ENCODE results near the gene TRAF2. TPM values are rescaled to one million over a fixed set of nuclear protein-coding genes. Genes with fewer than 3 reads are reported as not detected.

The TRAF2 gene
- total and polyA plus RNA-seq, 2 of the 8 experiments (the other 6 are each of a cell fraction or from before 2014, with no cell fraction given) = 26.9 to 50.2 TPM

DNA sequence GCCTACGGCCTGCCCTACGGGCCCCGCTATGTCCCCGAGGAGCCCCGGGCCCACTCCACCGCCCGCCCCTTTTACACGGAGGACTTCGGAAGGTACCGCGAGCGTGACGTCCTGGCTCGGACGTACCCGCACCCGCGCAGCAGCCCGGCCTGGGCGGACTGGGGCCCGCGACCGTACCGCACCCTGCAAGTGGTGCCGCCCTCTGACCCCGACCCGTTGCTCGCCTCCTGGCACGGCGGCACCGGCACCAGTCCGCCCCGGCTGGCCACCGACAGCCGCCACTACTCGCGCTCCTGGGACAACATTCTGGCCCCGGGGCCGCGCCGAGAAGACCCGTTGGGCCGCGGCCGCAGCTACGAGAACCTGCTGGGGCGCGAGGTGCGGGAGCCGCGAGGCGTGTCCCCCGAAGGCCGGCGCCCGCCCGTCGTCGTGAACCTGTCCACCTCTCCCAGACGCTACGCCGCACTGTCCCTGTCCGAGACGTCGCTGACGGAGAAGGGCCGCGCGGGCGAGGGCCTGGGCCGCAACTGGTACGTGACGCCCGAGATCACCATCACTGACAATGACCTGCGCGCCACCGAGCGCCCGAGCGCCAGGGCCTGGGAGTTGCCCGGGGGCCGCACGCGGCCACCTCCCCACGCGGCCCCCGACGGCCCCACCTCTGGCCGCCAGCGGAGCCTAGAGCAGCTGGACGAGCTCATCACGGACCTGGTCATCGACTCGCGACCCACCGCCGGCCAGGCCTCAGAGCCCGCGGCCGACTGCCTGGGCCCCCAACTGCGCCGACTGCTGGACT lies 40.7 kb upstream of the TRAF2 start:
- no peak overlapping the region for H3K9ac ChIP-seq (replicated peaks in 1 of 4; ENCODE audit: extremely low read depth in 1 of 4, low read depth in 3 of 4, low read length in 3 of 4)
- WGBS, 2 experiments (ENCODE audit: extremely low coverage in 1 of 2, insufficient coverage in 1 of 2, insufficient read length in 1 of 2, insufficient replicate concordance in 2 of 2, low coverage in 1 of 2, low lambda C conversion rate in 2 of 2, missing lambda C conversion rate in 1 of 2) = 80% methylated on average over 55 of the region's 102 CpGs; no CpG with 5 or more reads in 1 of the 2 experiments
- no peak overlapping the region for H4K91ac ChIP-seq (replicated peaks; ENCODE audit: insufficient read length, low read length)
- H3K18ac ChIP-seq (ENCODE audit: extremely low read depth, low read length) = no peak overlapping the region
- H3K4me1 ChIP-seq (replicated peaks in 1 of 4; ENCODE audit: control insufficient read depth in 3 of 4, insufficient read depth in 4 of 4, low read length in 3 of 4) = peaks cover 5 to 36% (median 21%) of the 10 kb centered on the region in 4 experiments
- H2BK120ac ChIP-seq (replicated peaks; ENCODE audit: low read depth, low read length) = no peak overlapping the region
- H3K27ac ChIP-seq (ENCODE audit: low read depth, low read length) = no peak overlapping the region
- no peak overlapping the region for H2BK15ac ChIP-seq (ENCODE audit: low read length)
- peak overlapping the region; percentile 75 to 94; a peak in 3 of 4 replicates for H3K4me2 ChIP-seq (ENCODE audit: insufficient read depth in 1 of 2, low read depth in 2 of 2, low read length in 2 of 2)
- H3K79me1 ChIP-seq (ENCODE audit: low read depth, low read length) = no peaks in the 10 kb centered on the region; the same call in 1 of the 2 replicates
- H3K4me3 ChIP-seq (ENCODE audit: extremely low read depth in 1 of 4, insufficient read depth in 2 of 4, low read depth in 3 of 4, low read length in 4 of 4) = peak overlapping the region in 1 of 4 experiments; percentile 42; a peak in 3 of 8 replicates
- no peak overlapping the region for H3K4ac ChIP-seq (replicated peaks; ENCODE audit: insufficient read length, low read depth, low read length)
- H3K14ac ChIP-seq (ENCODE audit: insufficient read length) = no peak overlapping the region
- peaks cover 8 to 10% of the 10 kb centered on the region in 2 experiments for H4K20me1 ChIP-seq (replicated peaks in 1 of 2; ENCODE audit: control insufficient read depth in 1 of 2, insufficient read depth in 2 of 2, low read length in 2 of 2)
- no peak for FAIRE-seq
- no peak overlapping the region for H2BK12ac ChIP-seq (ENCODE audit: low read depth, low read length)
- peaks cover 2 to 12% (median 7%) of the 10 kb centered on the region in 4 experiments; a peak in 6 of 7 replicates for H3K27me3 ChIP-seq (replicated peaks in 1 of 4; ENCODE audit: control insufficient read depth in 3 of 4, extremely low read depth in 1 of 4, insufficient read depth in 3 of 4, low read length in 3 of 4)
- peaks cover 0 to under 1% (median under 1%) of the 10 kb centered on the region in 4 experiments; a peak in 4 of 8 replicates for H3K36me3 ChIP-seq (ENCODE audit: control insufficient read depth in 2 of 4, insufficient read depth in 4 of 4, low read length in 3 of 4)
- H3K23me2 ChIP-seq (ENCODE audit: low read depth, low read length) = peaks cover 13% of the 10 kb centered on the region
- ChIA-PET POLR2A (ENCODE audit: partially characterized antibody) (interaction anchor here (1.2 to 20.5 kb wide), 6 partner anchors 9 to 52 kb away, joined by 3 to 248 read pairs (median 30); partner anchors contain the start of genes MAMDC4 and TRAF2), CTCF (ENCODE audit: partially characterized antibody) (interaction anchor here (1.3 to 8.9 kb wide), 4 partner anchors 14 to 43 kb away, joined by 3 to 131 read pairs (median 31); no protein-coding TSS in a partner anchor)
- H4K8ac ChIP-seq (ENCODE audit: extremely low read depth, insufficient read depth, low read length) = no peak overlapping the region
- no peak overlapping the region for H3K23ac ChIP-seq (ENCODE audit: insufficient read length)
- H3K56ac ChIP-seq (replicated peaks; ENCODE audit: insufficient read length, low read depth, low read length) = no peak overlapping the region
- H2AK5ac ChIP-seq (ENCODE audit: low read depth, low read length) = no peak overlapping the region
- H3K9me3 ChIP-seq (ENCODE audit: insufficient read depth in 2 of 2, low read depth in 1 of 2, low read length in 1 of 2) = no peaks in the 10 kb centered on the region; a peak in 1 of 4 replicates
- H2BK5ac ChIP-seq (ENCODE audit: low read depth, low read length) = no peak overlapping the region
- no peak overlapping the region for H2AFZ ChIP-seq (ENCODE audit: low read length)
- no peaks in the 10 kb centered on the region for H3K79me2 ChIP-seq (ENCODE audit: control insufficient read depth in 1 of 2, insufficient read depth in 2 of 2, low read length in 2 of 2)
- H4K5ac ChIP-seq (ENCODE audit: insufficient read length, low read depth, low read length) = no peak overlapping the region
- no peak overlapping the region for H2BK20ac ChIP-seq (ENCODE audit: low read length)
- DNase-seq (ENCODE audit: low read depth in 1 of 2, low spot score in 2 of 2) = no peak
- TF ChIP-seq CHD2 (IDR thresholded peaks at IDR 0.05; ENCODE audit: low read length) (no peak), JUN (IDR thresholded peaks at IDR 0.05; ENCODE audit: low read depth, low read length) (no peak), GTF2F1 (IDR thresholded peaks at IDR 0.05; ENCODE audit: borderline replicate concordance, low read depth, low read length) (no peak), CBX8 (IDR thresholded peaks at IDR 0.05; ENCODE audit: borderline replicate concordance, low read depth, low read length) (no peak), BCL11A (IDR thresholded peaks at IDR 0.05; ENCODE audit: low read depth in 2 of 2, low read length in 2 of 2) (no peak), SP4 (IDR thresholded peaks at IDR 0.05; ENCODE audit: low read length) (no peak), CTBP2 (IDR thresholded peaks at IDR 0.05; ENCODE audit: borderline replicate concordance, insufficient read depth, insufficient read length, low read length) (no peak), SP2 (IDR thresholded peaks at IDR 0.05; ENCODE audit: low read length) (no peak), TCF12 (IDR thresholded peaks at IDR 0.05; ENCODE audit: low read depth, low read length) (no peak)

Data from H1 (cell line).